GM21717 (cell line): ENCODE results near the gene PXMP4.
"Not testable (repeated sequence)": the region's sequence is repeated elsewhere in the genome, so short reads cannot be mapped to it uniquely, and the experiment has no call there.

Experiments
- ATAC-seq: cut with Tn5 transposase; IDR thresholded peaks from one replicate; pipeline ENCODE4 v1.9.1; 2021; ENCODE audit warnings: mild to moderate bottlenecking, moderate library complexity; ENCODE audit not compliant: unreplicated experiment

The PXMP4 gene

DNA sequence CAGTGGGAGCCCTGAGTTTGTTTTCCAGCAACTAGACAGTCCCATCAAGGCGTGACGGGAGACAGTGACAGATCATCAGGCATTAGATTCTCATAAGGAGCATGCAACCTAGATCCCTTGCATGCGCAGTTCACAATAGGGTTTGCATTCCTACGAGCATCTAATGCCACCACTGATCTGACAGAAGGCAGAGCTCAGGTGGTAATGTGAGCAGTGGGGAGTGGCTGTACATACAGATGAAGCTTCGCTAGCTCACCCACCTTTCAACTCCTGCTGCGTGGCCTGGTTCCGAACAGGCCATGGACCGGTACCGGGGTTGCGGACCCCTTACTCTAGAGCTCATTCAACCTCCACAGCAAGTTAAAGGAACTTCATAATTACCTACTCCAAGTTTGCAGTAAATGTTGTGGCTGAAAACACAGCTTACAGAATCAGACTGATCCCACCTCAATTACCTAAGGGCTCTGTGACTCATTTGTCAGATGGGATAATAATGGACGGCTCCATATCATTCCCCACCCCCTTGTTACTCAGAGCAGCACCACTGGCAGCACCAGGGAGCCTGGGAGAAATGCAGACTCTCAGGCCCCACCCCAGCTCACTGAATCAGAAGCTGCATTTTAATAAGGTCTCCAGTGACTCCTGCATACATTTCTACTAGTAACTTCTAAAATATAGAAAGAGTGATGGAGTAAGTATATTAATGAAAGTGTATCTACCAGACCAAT, 15.7 kb downstream of the PXMP4 start:
- no peak for ATAC-seq

GRCh38 chr20:33703498-33704137, 16.5 kb downstream of the PXMP4 start:
- ATAC-seq = no peak

GRCh38 chr20:33702861-33703260, 17.2 kb downstream of the PXMP4 start:
- ATAC-seq = no peak

- no peak for ATAC-seq
These were observed 18.3 kb downstream of the PXMP4 start for GRCh38 chr20:33701629-33702450.

DNA sequence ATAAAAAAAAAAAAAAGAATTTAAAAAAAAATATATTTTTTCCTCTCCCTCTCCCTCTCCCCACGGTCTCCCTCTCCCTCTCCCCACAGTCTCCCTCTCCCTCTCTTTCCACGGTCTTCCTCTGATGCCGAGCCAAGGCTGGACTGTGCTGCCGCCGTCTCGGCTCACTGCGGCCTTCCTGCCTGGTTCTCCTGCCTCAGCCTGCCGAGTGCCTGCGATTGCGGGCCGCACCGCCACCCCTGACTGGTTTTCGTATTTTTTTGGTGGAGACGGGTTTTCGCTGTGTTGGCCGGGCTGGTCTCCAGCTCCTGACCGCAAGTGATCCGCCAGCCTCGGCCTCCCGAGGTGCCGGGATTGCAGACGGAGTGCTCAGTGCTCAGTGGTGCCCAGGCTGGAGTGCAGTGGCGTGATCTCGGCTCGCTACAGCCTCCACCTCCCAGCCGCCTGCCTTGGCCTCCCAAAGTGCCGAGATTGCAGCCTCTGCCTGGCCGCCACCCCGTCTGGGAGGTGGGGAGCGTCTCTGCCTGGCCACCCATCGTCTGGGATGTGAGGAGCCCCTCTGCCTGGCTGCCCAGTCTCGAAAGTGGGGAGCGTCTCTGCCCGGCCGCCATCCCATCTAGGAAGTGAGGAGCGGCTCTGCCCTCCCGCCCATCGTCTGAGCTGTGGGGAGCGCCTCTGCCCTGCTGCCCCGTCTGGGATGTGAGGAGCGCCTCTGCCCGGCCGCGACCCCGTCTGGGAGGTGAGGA, 19.2 kb downstream of the PXMP4 start:
- not testable (repeated sequence) for ATAC-seq

- not testable (repeated sequence) for ATAC-seq
These were observed 21.1 kb downstream of the PXMP4 start for GRCh38 chr20:33698966-33699365.

DNA sequence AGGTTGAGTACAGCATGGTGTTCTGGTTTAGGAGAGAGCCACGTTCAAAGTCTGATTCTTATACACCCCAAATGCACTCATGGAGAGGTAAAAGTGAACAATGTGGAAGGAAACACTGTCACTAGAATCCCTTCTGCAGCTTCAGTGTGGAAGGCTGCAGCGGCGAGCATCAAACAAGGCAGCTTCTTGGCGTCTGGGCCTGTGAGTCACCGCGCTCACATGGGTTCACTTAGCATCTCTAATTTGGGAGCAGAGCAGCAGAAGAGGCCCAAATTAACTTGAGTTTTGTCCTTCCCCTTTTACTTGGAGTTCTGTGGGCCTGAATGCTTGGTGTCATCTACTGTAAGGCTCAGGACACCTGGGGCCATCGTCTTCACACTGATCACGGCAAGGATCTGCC, 23.0 kb downstream of the PXMP4 start:
- no peak for ATAC-seq

GRCh38 chr20:33696448-33696847, 23.7 kb downstream of the PXMP4 start:
- no peak for ATAC-seq

DNA sequence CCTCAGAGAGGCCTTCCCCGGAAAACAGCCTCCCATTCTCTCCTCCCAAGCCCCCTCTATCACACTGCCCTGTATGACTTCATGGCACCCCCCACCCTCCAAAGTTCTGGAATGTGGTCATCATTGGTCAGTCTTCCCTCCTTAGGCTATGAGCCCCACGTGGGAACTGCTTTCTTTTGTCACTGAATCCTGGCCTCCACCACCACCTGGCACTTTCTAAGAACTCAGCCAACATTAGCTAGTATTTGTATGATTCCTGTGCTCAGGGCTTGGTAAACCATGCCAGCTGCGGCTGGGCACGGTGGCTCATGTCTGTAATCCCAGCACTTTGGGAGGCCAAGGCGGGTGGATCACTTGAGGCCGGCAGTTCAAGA, 25.5 kb downstream of the PXMP4 start:
- ATAC-seq = no peak

GRCh38 chr20:33693741-33694638, 26.1 kb downstream of the PXMP4 start:
- ATAC-seq = no peak

GRCh38 chr20:33693289-33693688, 26.8 kb downstream of the PXMP4 start:
- ATAC-seq = no peak

GRCh38 chr20:33689973-33690372, 30.1 kb downstream of the PXMP4 start:
- ATAC-seq = no peak

- ATAC-seq = no peak
These were observed 30.6 kb downstream of the PXMP4 start for GRCh38 chr20:33689493-33689892.

DNA sequence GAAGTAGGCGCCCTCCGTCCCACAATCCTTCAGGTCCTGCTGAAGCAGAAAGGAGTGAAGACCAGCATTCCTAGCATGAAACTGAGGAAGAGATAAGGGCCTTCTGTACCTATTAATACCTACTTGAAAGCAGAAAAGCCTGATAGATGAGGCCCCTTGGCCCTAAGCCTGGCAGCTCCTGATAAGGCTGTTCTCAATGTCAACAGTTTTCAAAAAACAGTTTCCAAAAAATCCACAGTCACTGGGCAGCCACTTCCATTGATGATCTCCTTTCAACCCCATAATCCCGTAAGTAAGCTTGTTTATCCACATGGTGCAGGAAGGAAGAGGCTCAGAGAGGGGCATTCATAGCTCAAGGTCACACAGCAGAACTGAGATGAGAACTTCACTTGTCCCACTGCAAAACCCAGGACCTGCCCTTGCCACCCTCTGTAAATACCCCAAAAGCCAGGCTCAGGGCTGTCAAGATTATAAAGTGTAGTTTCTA, 31.1 kb downstream of the PXMP4 start:
- no peak for ATAC-seq

GRCh38 chr20:33687993-33688937, 31.8 kb downstream of the PXMP4 start:
- ATAC-seq = no peak

- no peak for ATAC-seq
These were observed 32.7 kb downstream of the PXMP4 start for GRCh38 chr20:33687370-33687915.

DNA sequence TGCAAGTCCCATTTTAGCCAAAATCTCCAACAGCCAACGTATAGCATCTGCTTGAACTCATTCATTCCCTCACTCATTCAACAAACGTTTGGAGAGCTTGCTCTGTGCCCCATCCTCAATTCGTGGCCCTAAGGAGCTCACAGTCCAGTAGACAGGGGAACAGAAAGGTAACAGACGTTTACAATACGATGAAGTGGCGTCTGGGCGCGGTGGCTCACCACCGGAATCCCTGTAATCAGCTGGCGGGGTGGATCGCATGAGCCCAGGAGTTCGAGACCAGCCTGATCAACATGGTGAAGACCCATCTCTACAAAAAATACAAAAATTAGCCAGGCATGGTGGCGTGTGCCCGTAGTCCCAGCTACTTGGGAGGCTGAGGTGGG, 33.1 kb downstream of the PXMP4 start:
- no peak for ATAC-seq

- peak; percentile 72 for ATAC-seq
These were observed 33.8 kb downstream of the PXMP4 start, which contains the start of gene E2F1 for GRCh38 chr20:33686100-33686983. Gene E2F1, minus strand, starts transcription at chr20:33686385. Its CDS starts 121 bp downstream, at chr20:33686264.
